Skeletal muscle satellite cell (primary cell): ENCODE measurements around the gene EIF3F. TPM values are rescaled to one million over a fixed set of nuclear protein-coding genes. Genes with fewer than 3 reads are reported as not detected.

Experiments used
- H3K27me3 ChIP-seq: 2 replicates; pipeline ENCODE4 v1.7.0; 2013; ENCODE audit warnings: low read length; ENCODE audit not compliant: control insufficient read depth, insufficient read depth
- H3K36me3 ChIP-seq: 2 replicates; pipeline ENCODE4 v1.7.0; 2013; ENCODE audit warnings: mild to moderate bottlenecking, control low read depth, low read length; ENCODE audit not compliant: insufficient read depth
- H3K4me1 ChIP-seq: 2 replicates; pipeline ENCODE4 v1.7.0; 2013; ENCODE audit warnings: low read length; ENCODE audit not compliant: control insufficient read depth, insufficient read depth
- H3K4me2 ChIP-seq: 2 replicates; pipeline ENCODE4 v1.7.0; 2013; ENCODE audit warnings: mild to moderate bottlenecking, low read length
- H3K4me3 ChIP-seq: 2 replicates; pipeline ENCODE4 v1.7.0; 2013; ENCODE audit warnings: low read length
- H3K9ac ChIP-seq: 2 replicates; pipeline ENCODE4 v1.7.0; 2013; ENCODE audit warnings: mild to moderate bottlenecking, low read depth, low read length, moderate library complexity
- H3K9me3 ChIP-seq: replicated peaks from 2 replicates; pipeline ENCODE4 v1.7.0; 2013; ENCODE audit warnings: mild to moderate bottlenecking, control low read depth, low read length
- small RNA-seq: library from RNA; depleted of rRNA; stranded (forward); fragments of <200 nt; gene quantifications from one replicate; pipeline ENCODE3, GENCODE V24; 2012

The EIF3F gene

DNA sequence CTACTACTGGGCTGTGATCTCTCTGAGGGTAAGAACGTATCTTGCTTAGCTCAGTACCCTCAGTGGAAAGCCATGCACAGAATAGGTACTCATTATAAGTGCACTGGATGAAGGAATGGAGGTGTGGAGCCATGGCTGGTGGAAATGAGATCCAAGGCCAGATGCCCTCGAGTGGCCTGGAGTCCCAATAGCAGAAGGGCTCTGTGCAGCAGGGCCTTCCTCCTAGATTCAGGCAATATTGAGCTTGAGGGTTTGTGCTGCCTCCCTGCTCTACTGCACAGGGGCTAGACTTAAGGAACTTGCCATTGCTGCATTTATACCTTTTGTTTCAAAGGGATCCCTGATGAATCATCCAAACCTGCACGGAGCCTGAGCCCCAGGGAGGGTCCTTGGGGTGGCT lies 60.2 kb downstream of the EIF3F start:
- Histone ChIP-seq H3K9me3 (no peaks in the 10 kb centered on the region), H3K9ac (no peak overlapping the region), H3K36me3 (no peaks in the 10 kb centered on the region), H3K4me3 (no peak overlapping the region), H3K27me3 (peaks cover 26% of the 10 kb centered on the region), H3K4me2 (no peak overlapping the region), H3K4me1 (no peaks in the 10 kb centered on the region)

DNA sequence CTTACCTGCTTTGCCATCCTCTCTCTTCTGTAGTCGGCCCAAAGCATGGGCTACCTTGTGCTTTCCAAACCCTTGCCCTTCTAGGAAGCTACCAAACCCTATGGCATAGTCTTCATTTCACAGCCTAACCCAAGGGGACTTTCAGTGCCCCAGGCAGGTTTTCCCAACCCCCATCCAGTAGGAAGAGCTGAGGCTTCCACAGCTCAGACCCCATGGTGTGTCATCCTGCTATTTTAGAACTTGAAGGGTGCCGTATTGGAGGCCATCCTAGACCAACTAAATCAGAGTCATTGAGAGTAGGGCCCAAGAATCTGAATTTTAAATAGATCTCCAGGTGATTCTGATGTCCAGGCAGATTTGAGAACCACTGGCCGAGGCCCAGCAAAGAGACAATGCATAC lies 61.9 kb downstream of the EIF3F start:
- no peak overlapping the region for H3K4me2 ChIP-seq
- no peaks in the 10 kb centered on the region for H3K4me1 ChIP-seq
- H3K9ac ChIP-seq = no peak overlapping the region
- H3K36me3 ChIP-seq = no peaks in the 10 kb centered on the region
- no peak overlapping the region for H3K4me3 ChIP-seq
- no peaks in the 10 kb centered on the region for H3K9me3 ChIP-seq
- H3K27me3 ChIP-seq = peaks cover 19% of the 10 kb centered on the region

Small RNA genes within 50 kb of the gene (small RNA-seq; reads per million reads assigned to genes)
- not detected for gene COX6CP5
